CD14-positive monocyte (primary cell): Measurements from ENCODE around the gene RELCH. TPM values are rescaled to one million over a fixed set of nuclear protein-coding genes. Genes with fewer than 3 reads are reported as not detected.

ENCODE experiments used
- DNase-seq, 3 donors: peaks; one replicate each; pipeline ENCODE4 v3.0.0-alpha.2; 2011 to 2022
- H2AFZ ChIP-seq: 2 replicates; pipeline ENCODE4 v1.6.0; 2012; ENCODE audit warnings: mild to moderate bottlenecking, low read depth, low read length, inconsistent platforms; ENCODE audit not compliant: insufficient read depth, poor library complexity, severe bottlenecking
- H3K27ac ChIP-seq, 2 donors: 1 replicate in 1 of 2; 2 replicates in 1 of 2; pipeline ENCODE4 v1.5.1; 2012 to 2013; ENCODE audit warnings: low read length in 2 of 2, control low read depth in 1 of 2, inconsistent platforms in 1 of 2, low read depth in 1 of 2, mild to moderate bottlenecking in 1 of 2
- H3K27me3 ChIP-seq, 2 donors: one replicate each; pipeline versions ENCODE4 v1.6.0 to v1.6.1; 2011 to 2013; ENCODE audit warnings: low read length in 2 of 2; ENCODE audit not compliant: control insufficient read depth in 2 of 2, insufficient read depth in 2 of 2
- H3K36me3 ChIP-seq, 2 donors: replicated peaks in 1 of 2; 1 replicate in 1 of 2; 2 replicates in 1 of 2; pipeline versions ENCODE4 v1.5.1 to v1.6.1; 2012 to 2013; ENCODE audit warnings: low read length in 2 of 2, control low read depth in 1 of 2, inconsistent platforms in 1 of 2, mild to moderate bottlenecking in 1 of 2; ENCODE audit not compliant: insufficient read depth in 2 of 2, control insufficient read depth in 1 of 2
- H3K4me1 ChIP-seq, 2 donors: 1 replicate in 1 of 2; 2 replicates in 1 of 2; pipeline versions ENCODE4 v1.5.1 to v1.6.1; 2012 to 2013; ENCODE audit warnings: low read length in 2 of 2, control low read depth in 1 of 2, inconsistent platforms in 1 of 2, mild to moderate bottlenecking in 1 of 2, moderate library complexity in 1 of 2; ENCODE audit not compliant: insufficient read depth in 2 of 2, control insufficient read depth in 1 of 2
- H3K4me2 ChIP-seq: replicated peaks from 2 replicates; pipeline ENCODE3; 2012; ENCODE audit warnings: low read length, moderate library complexity, mild to moderate bottlenecking; ENCODE audit not compliant: poor library complexity, severe bottlenecking; ENCODE audit errors: extremely low read depth
- H3K4me3 ChIP-seq, 3 experiments: fragments of 200-600 bp in 1 of 3; sonication (generic) in 1 of 3; replicated peaks in 1 of 3; 1 replicate in 2 of 3; 2 replicates in 1 of 3; pipeline ENCODE4 v1.5.1; 2011 to 2013; ENCODE audit warnings: low read length in 3 of 3, mild to moderate bottlenecking in 3 of 3, control low read depth in 2 of 3, low read depth in 2 of 3, inconsistent platforms in 1 of 3, moderate library complexity in 1 of 3
- H3K79me2 ChIP-seq: 2 replicates; pipeline ENCODE4 v1.6.0; 2012; ENCODE audit warnings: mild to moderate bottlenecking, control low read depth, inconsistent platforms, low read length, moderate library complexity; ENCODE audit not compliant: insufficient read depth
- H3K9ac ChIP-seq: 2 replicates; pipeline ENCODE4 v1.6.0; 2017; ENCODE audit warnings: low read length, mild to moderate bottlenecking; ENCODE audit not compliant: insufficient read depth, poor library complexity, severe bottlenecking
- H3K9me3 ChIP-seq, 2 donors: replicated peaks in 1 of 2; 1 replicate in 1 of 2; 2 replicates in 1 of 2; pipeline versions ENCODE4 v1.5.1 to v1.6.1; 2012 to 2013; ENCODE audit warnings: low read length in 2 of 2, control low read depth in 1 of 2; ENCODE audit not compliant: control insufficient read depth in 1 of 2, insufficient read depth in 1 of 2
- H4K20me1 ChIP-seq: 2 replicates; pipeline ENCODE4 v1.6.0; 2012; ENCODE audit warnings: mild to moderate bottlenecking, low read length, control low read depth, moderate library complexity; ENCODE audit not compliant: insufficient read depth
- H3K27ac Mint-ChIP-seq, 7 donors: one replicate each; pipeline ENCODE4 v1.8.0; 2020; ENCODE audit warnings: mild to moderate bottlenecking in 7 of 7, mixed read lengths in 7 of 7, moderate library complexity in 6 of 7, inconsistent platforms in 2 of 7
- H3K27me3 Mint-ChIP-seq, 3 donors: one replicate each; pipeline ENCODE4 v1.8.0; 2021 to 2022; ENCODE audit warnings: low read depth in 3 of 3, mild to moderate bottlenecking in 3 of 3, mixed read lengths in 3 of 3, moderate library complexity in 3 of 3, inconsistent platforms in 1 of 3
- H3K36me3 Mint-ChIP-seq, 2 donors: one replicate each; pipeline ENCODE4 v1.8.0; 2020; ENCODE audit warnings: mixed read lengths in 2 of 2, inconsistent platforms in 1 of 2, mild to moderate bottlenecking in 1 of 2
- H3K4me1 Mint-ChIP-seq: one replicate; pipeline ENCODE4 v1.8.0; 2020; ENCODE audit warnings: mild to moderate bottlenecking, mixed read lengths
- H3K4me3 Mint-ChIP-seq, 2 donors: one replicate each; pipeline ENCODE4 v1.8.0; 2020; ENCODE audit warnings: mild to moderate bottlenecking in 2 of 2, mixed read lengths in 2 of 2, moderate library complexity in 1 of 2
- H3K9me3 Mint-ChIP-seq, 7 donors: one replicate each; pipeline ENCODE4 v1.8.0; 2020 to 2022; ENCODE audit warnings: mixed read lengths in 7 of 7, mild to moderate bottlenecking in 6 of 7, moderate library complexity in 6 of 7, inconsistent platforms in 2 of 7
- CTCF ChIP-seq: fragments of 200-600 bp; IDR thresholded peaks from one replicate; pipeline ENCODE4 v1.8.0; 2022; ENCODE audit warnings: antibody characterized with exemption, mild to moderate bottlenecking
- WGBS: methylation state at CpG from one replicate; pipeline ENCODE4 v1.1.5; 2013; ENCODE audit warnings: missing lambda C conversion rate; ENCODE audit not compliant: insufficient coverage; 5-methylcytosine and 5-hydroxymethylcytosine counted together
- intact Hi-C, 2 donors: fragments of 100-400 bp; cut with micrococcal nuclease; formaldehyde crosslinking; loops; one replicate each; pipeline versions ENCODE4 v1.15.0 to v1.15.1; 2023
- polyA plus RNA-seq, 3 donors: library from polyadenylated mRNA; depleted of rRNA in 1 of 3; unstranded in 2 of 3; stranded (reverse) in 1 of 3; fragments of 300-500 nt in 2 of 3; fragments of >200 nt in 1 of 3; fragmentation: Illumina TruSeq in 2 of 3; gene quantifications; 1 replicate in 2 of 3; 2 replicates in 1 of 3; pipeline ENCODE4 v1.2.3, GENCODE V29; 2012 to 2021

The RELCH gene
- polyA plus RNA-seq, 3 donors, result 3.8 to 30.4 (median 4.9) TPM

- peak overlapping the region; percentile 99 to 100 for H3K4me3 Mint-ChIP-seq
- Histone ChIP-seq H3K4me1 (peaks cover 38 to 54% of the 10 kb centered on the region in 2 donors), H3K9ac (peak overlapping the region; percentile 96), H3K36me3 (no peaks in the 10 kb centered on the region), H3K9me3 (no peaks in the 10 kb centered on the region), H3K79me2 (peaks cover 94% of the 10 kb centered on the region), H3K4me3 (peak overlapping the region; percentile 89 to 100 (median 90)), H3K27me3 (no peaks in the 10 kb centered on the region), H2AFZ (peak overlapping the region; percentile 91), H3K27ac (peak overlapping the region; percentile 68 to 95), H4K20me1 (peaks cover 57% of the 10 kb centered on the region), H3K4me2 (peak overlapping the region; percentile 77)
- DNase-seq, result peak; percentile 23 to 44 (median 30)
- peaks cover 60% of the 10 kb centered on the region for H3K4me1 Mint-ChIP-seq
- peak overlapping the region; percentile 94 to 98 (median 97) for H3K27ac Mint-ChIP-seq
- WGBS, result under 1% methylated on average over 51 of the region's 54 CpGs
- peak; percentile 30 for TF ChIP-seq CTCF
- H3K36me3 Mint-ChIP-seq, result peaks cover 4 to 7% of the 10 kb centered on the region in 2 donors
- intact Hi-C loops, result loop anchor here (5.0 to 10.0 kb wide), 4 partner anchors 59 to 397 kb away; partner anchors contain the start of gene ZCCHC2 (in 2 of the 2)
- peaks cover 0 to 2% (median 0%) of the 10 kb centered on the region in 7 donors for H3K9me3 Mint-ChIP-seq
- H3K27me3 Mint-ChIP-seq, result no peaks in the 10 kb centered on the region
These were observed 772 bp downstream of the RELCH start for GRCh38 chr18:62187543-62188510.

GRCh38 chr18:62189208-62189607 is 2.2 kb downstream of the RELCH start:
- no peak overlapping the region for H3K9ac ChIP-seq
- peak overlapping the region; percentile 77 for H3K4me2 ChIP-seq
- no peak for TF ChIP-seq CTCF
- no CpG with 5 or more reads among the region's 2 CpGs for WGBS
- H3K27ac ChIP-seq, result no peak overlapping the region
- H3K36me3 ChIP-seq, result no peaks in the 10 kb centered on the region
- H2AFZ ChIP-seq, result no peak overlapping the region
- Mint-ChIP-seq H3K4me3 (peak overlapping the region in 1 of 2 donors; percentile 70), H3K4me1 (peaks cover 72% of the 10 kb centered on the region), H3K27ac (peak overlapping the region in 1 of 7 donors; percentile 3), H3K9me3 (peaks cover 0 to 2% (median 0%) of the 10 kb centered on the region in 7 donors), H3K36me3 (peaks cover 4 to 11% of the 10 kb centered on the region in 2 donors), H3K27me3 (no peaks in the 10 kb centered on the region)
- no peaks in the 10 kb centered on the region for H3K9me3 ChIP-seq
- peaks cover 98% of the 10 kb centered on the region for H3K79me2 ChIP-seq
- H3K4me1 ChIP-seq, result peaks cover 42 to 60% of the 10 kb centered on the region in 2 donors
- H4K20me1 ChIP-seq, result peaks cover 67% of the 10 kb centered on the region
- intact Hi-C loops, result loop anchor here (5.0 to 10.0 kb wide), 4 partner anchors 58 to 396 kb away; partner anchors contain the start of gene ZCCHC2 (in 2 of the 2)
- peak overlapping the region in 1 of 3 experiments; percentile 100 for H3K4me3 ChIP-seq
- no peaks in the 10 kb centered on the region for H3K27me3 ChIP-seq
- no peak for DNase-seq
